HCT116 (cell line): ENCODE data around the gene POLRMT. TPM values are rescaled to one million over a fixed set of nuclear protein-coding genes. Genes with fewer than 3 reads are reported as not detected.
A peak's percentile ranks its signal among the peaks of the same experiment; 100 is the strongest.

ENCODE experiments used
- ATAC-seq: fragments of 200-7000 bp; cut with Tn5 transposase; 2 replicates; pipeline ENCODE4 v1.9.1; 2020; ENCODE audit warnings: mild to moderate bottlenecking, moderate library complexity
- BruUV-seq: library from RNA; stranded (reverse); fragments of 400-500 nt; replicated peaks from 2 replicates; lab custom pipeline; 2021; lab: Mats Ljungman, UMichigan
- CTCF ChIA-PET: fragments of 300-600 bp; sonication (Branson Sonifier 250); formaldehyde crosslinking; loops from one replicate; lab custom pipeline; 2021; ENCODE audit warnings: antibody characterized with exemption; lab: Charles Lee
- POLR2A ChIA-PET: fragments of 300-600, 350-600 bp; sonication (Branson Sonifier 250); formaldehyde crosslinking; loops from one replicate; lab custom pipeline; 2021; ENCODE audit warnings: antibody characterized with exemption; lab: Charles Lee
- RAD21 ChIA-PET, 2 experiments: fragments of 300-600 bp; sonication (Branson Sonifier 250); formaldehyde crosslinking; loops; one replicate each; lab custom pipeline; 2023; ENCODE audit warnings: low total read pairs in 2 of 2; ENCODE audit not compliant: uncharacterized antibody in 2 of 2, unreplicated experiment in 2 of 2, low non-redundant PET in 1 of 2; lab: Charles Lee
- DNase-seq: peaks from one replicate; pipeline ENCODE4 v3.0.0-alpha.2; 2010; ENCODE audit warnings: low read depth, low spot score
- H2AFZ ChIP-seq: fragments of 200-600 bp; shearing (Covaris generic), sonication (generic); 2 replicates; pipeline ENCODE4 v1.6.1; 2017; ENCODE audit warnings: low read depth, mixed run types, mixed read lengths, antibody characterized with exemption, low read length; ENCODE audit not compliant: poor library complexity, severe bottlenecking
- H3K27ac ChIP-seq: 2 replicates; pipeline ENCODE4 v1.5.1; 2012; ENCODE audit warnings: low read depth, low read length
- H3K27me3 ChIP-seq: fragments of 200-600 bp; sonication (generic); 2 replicates; pipeline ENCODE4 v1.6.1; 2016; ENCODE audit warnings: mixed run types, low read length, mixed read lengths; ENCODE audit not compliant: insufficient read depth
- H3K36me3 ChIP-seq, 2 experiments: fragments of 200-500 bp in 1 of 2; fragments of 200-600 bp in 1 of 2; sonication (Bioruptor generic) in 1 of 2; sonication (generic) in 1 of 2; 2 replicates each; pipeline versions ENCODE4 v1.5.1 to v1.6.1; 2014 to 2016; ENCODE audit warnings: low read length in 2 of 2, inconsistent platforms in 1 of 2, mixed read lengths in 1 of 2, mixed run types in 1 of 2; ENCODE audit not compliant: insufficient read depth in 2 of 2, control insufficient read depth in 1 of 2
- H3K4me1 ChIP-seq, 2 experiments: fragments of 200-600 bp in 1 of 2; sonication (generic) in 1 of 2; 2 replicates each; pipeline versions ENCODE4 v1.5.1 to v1.6.1; 2012 to 2017; ENCODE audit warnings: low read length in 2 of 2, inconsistent platforms in 1 of 2, mild to moderate bottlenecking in 1 of 2, mixed read lengths in 1 of 2, mixed run types in 1 of 2, moderate library complexity in 1 of 2; ENCODE audit not compliant: insufficient read depth in 2 of 2, control insufficient read depth in 1 of 2
- H3K4me2 ChIP-seq: fragments of 200-600 bp; sonication (generic); 2 replicates; pipeline ENCODE4 v1.6.1; 2017; ENCODE audit warnings: mixed run types, low read length, mixed read lengths
- H3K4me3 ChIP-seq, 2 experiments: fragments of 200-600 bp in 1 of 2; sonication (generic) in 1 of 2; replicated peaks in 1 of 2; 2 replicates each; pipeline ENCODE4 v1.5.1; 2011 to 2016; ENCODE audit warnings: low read length in 2 of 2, control low read depth in 1 of 2, low read depth in 1 of 2, mild to moderate bottlenecking in 1 of 2, mixed read lengths in 1 of 2, mixed run types in 1 of 2
- H3K79me2 ChIP-seq: fragments of 200-600 bp; sonication (generic); 2 replicates; pipeline ENCODE4 v1.6.1; 2017; ENCODE audit warnings: mild to moderate bottlenecking, mixed run types, low read length, moderate library complexity, mixed read lengths; ENCODE audit not compliant: insufficient read depth
- H3K9ac ChIP-seq: fragments of 200-600 bp; sonication (generic); 2 replicates; pipeline ENCODE4 v1.6.1; 2016; ENCODE audit warnings: low read length, mixed read lengths
- H3K9me2 ChIP-seq: fragments of 200-600 bp; sonication (generic), shearing (Covaris generic); 2 replicates; pipeline ENCODE4 v1.6.1; 2017; ENCODE audit warnings: mixed run types, mild to moderate bottlenecking, moderate library complexity; ENCODE audit not compliant: insufficient read depth
- H3K9me3 ChIP-seq, 2 experiments: fragments of 200-500 bp in 1 of 2; fragments of 200-600 bp in 1 of 2; sonication (Bioruptor generic) in 1 of 2; sonication (generic) in 1 of 2; 2 replicates each; pipeline ENCODE4 v1.6.1; 2014 to 2017; ENCODE audit warnings: low read length in 2 of 2, mixed read lengths in 2 of 2, inconsistent platforms in 1 of 2, low read depth in 1 of 2, mild to moderate bottlenecking in 1 of 2, mixed run types in 1 of 2, moderate library complexity in 1 of 2; ENCODE audit not compliant: control insufficient read depth in 1 of 2, insufficient read depth in 1 of 2
- H4K20me1 ChIP-seq: fragments of 200-600 bp; sonication (generic), shearing (Covaris generic); 2 replicates; pipeline ENCODE4 v1.6.1; 2017; ENCODE audit warnings: mixed run types, mild to moderate bottlenecking, moderate library complexity; ENCODE audit not compliant: insufficient read depth
- EGR1 ChIP-seq: IDR thresholded peaks from 2 replicates; pipeline ENCODE4 v1.6.1; 2012; ENCODE audit warnings: low read depth
- POLR2A ChIP-seq: IDR thresholded peaks from 2 replicates; pipeline ENCODE4 v1.7.0; 2011; ENCODE audit warnings: borderline replicate concordance; ENCODE audit not compliant: insufficient read depth, insufficient read length; ENCODE audit errors: extremely low read depth
- ZNF274 ChIP-seq: fragments of 200-500 bp; sonication (Bioruptor generic); IDR thresholded peaks from 2 replicates; pipeline ENCODE4 v1.6.1; 2014; ENCODE audit warnings: mild to moderate bottlenecking, low read depth, low read length, inconsistent platforms
- intact Hi-C: fragments of 100-400 bp; cut with micrococcal nuclease; formaldehyde crosslinking; loops from 2 replicates; pipeline ENCODE4 v1.10.0; 2022
- total RNA-seq: library from RNA; stranded (reverse); gene quantifications from one replicate; pipeline ENCODE4 v1.2.1, GENCODE V29; 2021; ENCODE audit not compliant: unreplicated experiment
- TF ChIP-seq, protein P1 (sequence below): IDR thresholded peaks from 2 replicates; pipeline ENCODE4 v1.6.1; 2012; ENCODE audit warnings: low read depth
- TF ChIP-seq, protein P2 (sequence below): IDR thresholded peaks from 2 replicates; pipeline ENCODE4 v1.6.1; 2012

The POLRMT gene
- total RNA-seq, 1 experiment from 2014 or later: 138 TPM

DNA sequence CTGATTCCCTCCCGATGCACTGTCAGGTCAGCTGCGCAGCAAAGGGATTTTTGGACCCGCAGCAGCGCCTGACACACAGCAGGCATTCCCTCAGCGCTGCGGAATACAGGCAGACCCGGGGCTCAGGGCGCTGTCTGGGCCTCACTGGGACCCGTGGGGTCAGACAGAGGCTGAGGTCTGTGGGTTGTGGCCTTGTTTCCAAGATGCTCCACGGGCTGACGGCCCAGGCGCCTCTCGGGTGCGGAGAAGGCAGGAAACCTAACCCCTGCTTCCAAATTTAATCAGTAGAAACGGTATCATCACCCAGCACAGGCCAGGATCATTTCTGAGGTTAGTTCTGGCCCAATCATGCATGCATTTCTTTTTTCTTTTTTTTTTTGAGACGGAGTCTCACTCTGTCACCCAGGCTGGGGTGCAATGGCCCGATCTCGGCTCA lies 30.4 kb upstream of the POLRMT start:
- H3K27me3 ChIP-seq: no peaks in the 10 kb centered on the region
- peaks cover 5% of the 10 kb centered on the region; the same call in 1 of the 2 replicates for H4K20me1 ChIP-seq
- peaks cover 18 to 35% of the 10 kb centered on the region in 2 experiments for H3K4me1 ChIP-seq
- H3K9me2 ChIP-seq: no peaks in the 10 kb centered on the region
- no peak for TF ChIP-seq EGR1
- TF ChIP-seq, protein P1, sequence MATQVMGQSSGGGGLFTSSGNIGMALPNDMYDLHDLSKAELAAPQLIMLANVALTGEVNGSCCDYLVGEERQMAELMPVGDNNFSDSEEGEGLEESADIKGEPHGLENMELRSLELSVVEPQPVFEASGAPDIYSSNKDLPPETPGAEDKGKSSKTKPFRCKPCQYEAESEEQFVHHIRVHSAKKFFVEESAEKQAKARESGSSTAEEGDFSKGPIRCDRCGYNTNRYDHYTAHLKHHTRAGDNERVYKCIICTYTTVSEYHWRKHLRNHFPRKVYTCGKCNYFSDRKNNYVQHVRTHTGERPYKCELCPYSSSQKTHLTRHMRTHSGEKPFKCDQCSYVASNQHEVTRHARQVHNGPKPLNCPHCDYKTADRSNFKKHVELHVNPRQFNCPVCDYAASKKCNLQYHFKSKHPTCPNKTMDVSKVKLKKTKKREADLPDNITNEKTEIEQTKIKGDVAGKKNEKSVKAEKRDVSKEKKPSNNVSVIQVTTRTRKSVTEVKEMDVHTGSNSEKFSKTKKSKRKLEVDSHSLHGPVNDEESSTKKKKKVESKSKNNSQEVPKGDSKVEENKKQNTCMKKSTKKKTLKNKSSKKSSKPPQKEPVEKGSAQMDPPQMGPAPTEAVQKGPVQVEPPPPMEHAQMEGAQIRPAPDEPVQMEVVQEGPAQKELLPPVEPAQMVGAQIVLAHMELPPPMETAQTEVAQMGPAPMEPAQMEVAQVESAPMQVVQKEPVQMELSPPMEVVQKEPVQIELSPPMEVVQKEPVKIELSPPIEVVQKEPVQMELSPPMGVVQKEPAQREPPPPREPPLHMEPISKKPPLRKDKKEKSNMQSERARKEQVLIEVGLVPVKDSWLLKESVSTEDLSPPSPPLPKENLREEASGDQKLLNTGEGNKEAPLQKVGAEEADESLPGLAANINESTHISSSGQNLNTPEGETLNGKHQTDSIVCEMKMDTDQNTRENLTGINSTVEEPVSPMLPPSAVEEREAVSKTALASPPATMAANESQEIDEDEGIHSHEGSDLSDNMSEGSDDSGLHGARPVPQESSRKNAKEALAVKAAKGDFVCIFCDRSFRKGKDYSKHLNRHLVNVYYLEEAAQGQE: no peak
- no peak for TF ChIP-seq ZNF274
- TF ChIP-seq POLR2A: no peak
- TF ChIP-seq, protein P2, sequence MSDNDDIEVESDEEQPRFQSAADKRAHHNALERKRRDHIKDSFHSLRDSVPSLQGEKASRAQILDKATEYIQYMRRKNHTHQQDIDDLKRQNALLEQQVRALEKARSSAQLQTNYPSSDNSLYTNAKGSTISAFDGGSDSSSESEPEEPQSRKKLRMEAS: no peak; the same call in 1 of the 2 replicates
- no peak overlapping the region for H2AFZ ChIP-seq
- RAD21 ChIA-PET: interaction anchor here (0.7 to 1.0 kb wide), 2 partner anchors 13 to 71 kb away, joined by 3 to 6 read pairs; no protein-coding TSS in a partner anchor
- peak overlapping the region; percentile 99 for H3K4me2 ChIP-seq
- peaks cover 0 to 7% of the 10 kb centered on the region in 2 experiments; a peak in 2 of 4 replicates for H3K36me3 ChIP-seq
- ATAC-seq (no peak; the same call in 1 of the 2 replicates), DNase-seq (no peak)
- H3K9ac ChIP-seq: peak overlapping the region; percentile 83
- peak overlapping the region; percentile 99 for H3K27ac ChIP-seq
- intact Hi-C loops: loop anchor here (2.0 kb wide), 1 partner anchor 133 kb away; the partner anchor contains the start of gene PTBP1
- BruUV-seq: TSS peak; percentile 54
- CTCF ChIA-PET: interaction anchor here (0.6 to 1.6 kb wide), 7 partner anchors 14 to 157 kb away, joined by 3 to 19 read pairs (median 4); no protein-coding TSS in a partner anchor
- peak overlapping the region; percentile 55 to 72 for H3K4me3 ChIP-seq
- peaks cover 42% of the 10 kb centered on the region for H3K79me2 ChIP-seq
- H3K9me3 ChIP-seq: no peaks in the 10 kb centered on the region
- POLR2A ChIA-PET: interaction anchor here (1.0 to 1.2 kb wide), 4 partner anchors 12 to 252 kb away, joined by 3 to 5 read pairs (median 4); partner anchors contain the start of gene FSTL3
